GM06990 (cell line): ENCODE data around the gene MTMR10.

Experiments used
- DNase-seq: peaks from one replicate; pipeline ENCODE4 v3.0.0-alpha.2; 2011; ENCODE audit not compliant: insufficient read length; ENCODE audit errors: extremely low read depth
- H3K27me3 ChIP-seq: replicated peaks from 2 replicates; pipeline ENCODE4 v1.6.0; 2011; ENCODE audit warnings: low read length; ENCODE audit not compliant: control insufficient read depth, insufficient read depth
- H3K36me3 ChIP-seq: 2 replicates; pipeline ENCODE4 v1.5.1; 2011; ENCODE audit warnings: low read length; ENCODE audit not compliant: control insufficient read depth, insufficient read depth
- H3K4me3 ChIP-seq: replicated peaks from 2 replicates; pipeline ENCODE4 v1.5.1; 2011; ENCODE audit warnings: low read depth, mild to moderate bottlenecking, control low read depth, low read length
- TF ChIP-seq, protein P1 (sequence below): IDR thresholded peaks from 2 replicates; pipeline ENCODE4 v1.5.1; 2011; ENCODE audit warnings: low read length, control low read depth, mild to moderate bottlenecking, inconsistent platforms; ENCODE audit not compliant: insufficient read depth, poor library complexity, severe bottlenecking

The MTMR10 gene, protein sequence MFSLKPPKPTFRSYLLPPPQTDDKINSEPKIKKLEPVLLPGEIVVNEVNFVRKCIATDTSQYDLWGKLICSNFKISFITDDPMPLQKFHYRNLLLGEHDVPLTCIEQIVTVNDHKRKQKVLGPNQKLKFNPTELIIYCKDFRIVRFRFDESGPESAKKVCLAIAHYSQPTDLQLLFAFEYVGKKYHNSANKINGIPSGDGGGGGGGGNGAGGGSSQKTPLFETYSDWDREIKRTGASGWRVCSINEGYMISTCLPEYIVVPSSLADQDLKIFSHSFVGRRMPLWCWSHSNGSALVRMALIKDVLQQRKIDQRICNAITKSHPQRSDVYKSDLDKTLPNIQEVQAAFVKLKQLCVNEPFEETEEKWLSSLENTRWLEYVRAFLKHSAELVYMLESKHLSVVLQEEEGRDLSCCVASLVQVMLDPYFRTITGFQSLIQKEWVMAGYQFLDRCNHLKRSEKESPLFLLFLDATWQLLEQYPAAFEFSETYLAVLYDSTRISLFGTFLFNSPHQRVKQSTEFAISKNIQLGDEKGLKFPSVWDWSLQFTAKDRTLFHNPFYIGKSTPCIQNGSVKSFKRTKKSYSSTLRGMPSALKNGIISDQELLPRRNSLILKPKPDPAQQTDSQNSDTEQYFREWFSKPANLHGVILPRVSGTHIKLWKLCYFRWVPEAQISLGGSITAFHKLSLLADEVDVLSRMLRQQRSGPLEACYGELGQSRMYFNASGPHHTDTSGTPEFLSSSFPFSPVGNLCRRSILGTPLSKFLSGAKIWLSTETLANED

GRCh38 chr15:30991255-30992235 lies at the start of gene MTMR10:
MTMR10 (minus strand) TSS chr15:30991628; CDS start chr15:30991506, 122 bp downstream.
- no peaks in the 10 kb centered on the region for H3K36me3 ChIP-seq
- TF ChIP-seq, protein P1, sequence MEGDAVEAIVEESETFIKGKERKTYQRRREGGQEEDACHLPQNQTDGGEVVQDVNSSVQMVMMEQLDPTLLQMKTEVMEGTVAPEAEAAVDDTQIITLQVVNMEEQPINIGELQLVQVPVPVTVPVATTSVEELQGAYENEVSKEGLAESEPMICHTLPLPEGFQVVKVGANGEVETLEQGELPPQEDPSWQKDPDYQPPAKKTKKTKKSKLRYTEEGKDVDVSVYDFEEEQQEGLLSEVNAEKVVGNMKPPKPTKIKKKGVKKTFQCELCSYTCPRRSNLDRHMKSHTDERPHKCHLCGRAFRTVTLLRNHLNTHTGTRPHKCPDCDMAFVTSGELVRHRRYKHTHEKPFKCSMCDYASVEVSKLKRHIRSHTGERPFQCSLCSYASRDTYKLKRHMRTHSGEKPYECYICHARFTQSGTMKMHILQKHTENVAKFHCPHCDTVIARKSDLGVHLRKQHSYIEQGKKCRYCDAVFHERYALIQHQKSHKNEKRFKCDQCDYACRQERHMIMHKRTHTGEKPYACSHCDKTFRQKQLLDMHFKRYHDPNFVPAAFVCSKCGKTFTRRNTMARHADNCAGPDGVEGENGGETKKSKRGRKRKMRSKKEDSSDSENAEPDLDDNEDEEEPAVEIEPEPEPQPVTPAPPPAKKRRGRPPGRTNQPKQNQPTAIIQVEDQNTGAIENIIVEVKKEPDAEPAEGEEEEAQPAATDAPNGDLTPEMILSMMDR: no peak
- DNase-seq: peak; percentile 90
- H3K4me3 ChIP-seq: peak within 1 kb of the TSS; percentile 92
- H3K27me3 ChIP-seq: no peaks in the 10 kb centered on the region

DNA sequence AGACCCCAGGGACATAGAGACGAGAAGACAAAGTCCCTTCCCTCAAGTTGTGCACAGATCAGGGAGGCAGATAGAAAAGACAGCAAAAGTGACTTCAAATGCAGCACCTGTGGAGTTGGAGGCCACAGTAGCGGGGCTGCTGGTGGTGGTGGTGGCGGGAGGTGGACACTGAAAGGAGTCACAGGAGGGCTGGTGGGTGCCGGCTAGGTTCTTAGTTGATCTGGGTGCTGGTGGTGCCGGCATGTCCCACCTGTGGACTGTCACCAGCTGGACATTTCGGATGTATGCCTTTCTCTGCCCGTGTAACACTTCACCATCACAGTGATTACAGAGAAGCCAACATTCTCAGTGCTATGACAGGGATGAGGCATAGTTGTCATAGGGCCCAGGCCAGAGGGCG lies 49.2 kb upstream of the MTMR10 start:
- no peak for DNase-seq
- Histone ChIP-seq H3K36me3 (no peaks in the 10 kb centered on the region), H3K27me3 (no peaks in the 10 kb centered on the region), H3K4me3 (no peak overlapping the region)
- TF ChIP-seq, protein P1: no peak

DNA sequence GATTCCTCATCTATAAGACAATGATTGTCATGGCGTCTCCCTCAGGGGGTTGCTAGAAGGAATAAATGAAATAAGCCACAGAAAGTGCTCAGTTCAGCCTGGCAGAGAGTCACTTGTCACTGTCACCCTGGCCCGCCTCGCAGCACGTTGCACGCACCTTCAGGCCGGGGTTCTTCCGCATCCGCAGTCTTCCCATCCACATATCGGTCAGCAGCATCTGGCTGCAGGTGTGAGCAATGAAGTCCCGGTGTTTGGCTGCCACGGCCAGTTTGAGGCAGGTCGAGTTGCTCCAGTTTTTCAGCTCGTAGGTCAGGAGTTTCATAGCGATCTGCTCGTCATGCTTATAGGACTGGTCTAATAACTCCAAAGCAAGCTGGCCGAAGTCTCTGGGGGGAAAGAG lies 48.5 kb upstream of the MTMR10 start:
- TF ChIP-seq, protein P1: no peak
- no peaks in the 10 kb centered on the region for H3K27me3 ChIP-seq
- H3K4me3 ChIP-seq: no peak overlapping the region
- DNase-seq: no peak
- H3K36me3 ChIP-seq: no peaks in the 10 kb centered on the region

- H3K4me3 ChIP-seq: no peak overlapping the region
- DNase-seq: no peak
- no peaks in the 10 kb centered on the region for H3K36me3 ChIP-seq
- TF ChIP-seq, protein P1: no peak
- H3K27me3 ChIP-seq: no peaks in the 10 kb centered on the region
These were observed 46.5 kb upstream of the MTMR10 start for GRCh38 chr15:31037731-31038477.

DNA sequence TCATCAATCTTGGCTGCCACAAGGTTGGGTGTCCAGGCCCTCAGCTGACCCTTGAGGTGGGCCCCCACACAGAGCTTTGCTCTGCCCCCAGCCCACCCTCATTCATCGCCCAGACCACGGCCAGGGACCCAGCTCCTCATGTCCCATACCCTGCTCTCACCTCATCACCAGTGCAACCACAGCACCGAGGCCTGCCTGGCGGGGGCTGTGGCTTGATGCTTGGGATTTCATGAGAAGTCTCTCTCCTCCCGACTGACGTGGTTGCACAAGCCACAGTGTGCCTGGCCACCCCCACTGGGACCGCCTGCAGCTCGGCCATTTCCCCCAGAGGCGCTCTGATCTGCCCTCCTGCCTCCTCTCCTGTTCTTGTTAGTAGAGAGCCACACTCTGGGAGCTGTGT lies 45.4 kb upstream of the MTMR10 start:
- Histone ChIP-seq H3K4me3 (no peak overlapping the region), H3K27me3 (no peaks in the 10 kb centered on the region), H3K36me3 (no peaks in the 10 kb centered on the region)
- TF ChIP-seq, protein P1: no peak
- DNase-seq: no peak
